GM21423 (cell line): ENCODE results near the gene GTPBP4.
"Not testable (repeated sequence)": the region's sequence is repeated elsewhere in the genome, so short reads cannot be mapped to it uniquely, and the experiment has no call there.

Experiments
- ATAC-seq: cut with Tn5 transposase; IDR thresholded peaks from one replicate; pipeline ENCODE4 v1.9.1; 2021; ENCODE audit warnings: mild to moderate bottlenecking, moderate library complexity; ENCODE audit not compliant: unreplicated experiment

GTPBP4 gene

GRCh38 chr10:1050554-1050953 lies 62.3 kb downstream of the GTPBP4 start:
- ATAC-seq, result no peak

GRCh38 chr10:1054684-1055083 lies 66.5 kb downstream of the GTPBP4 start:
- no peak for ATAC-seq

GRCh38 chr10:1056326-1057105 lies 68.3 kb downstream of the GTPBP4 start, which contains the start of gene WDR37:
Gene WDR37 (plus strand): TSS chr10:1056385. CDS start chr10:1072156, 15,771 bp downstream.
- peak; percentile 91 for ATAC-seq

GRCh38 chr10:1057106-1057657 lies 68.9 kb downstream of the GTPBP4 start:
- ATAC-seq, result peak; percentile 10

- ATAC-seq, result no peak
Observed at GRCh38 chr10:1058017-1058416, 69.8 kb downstream of the GTPBP4 start.

- ATAC-seq, result no peak
Observed at GRCh38 chr10:1059902-1060301, 71.7 kb downstream of the GTPBP4 start.

GRCh38 chr10:1061930-1062774 lies 73.9 kb downstream of the GTPBP4 start:
- no peak for ATAC-seq

GRCh38 chr10:1063232-1063865 lies 75.1 kb downstream of the GTPBP4 start:
- ATAC-seq, result no peak

- no peak for ATAC-seq
Observed at GRCh38 chr10:1064964-1065247, 76.7 kb downstream of the GTPBP4 start.

- not testable (repeated sequence) for ATAC-seq
Observed at GRCh38 chr10:1066734-1067133, 78.5 kb downstream of the GTPBP4 start.

- no peak for ATAC-seq
Observed at GRCh38 chr10:1068380-1069361, 80.4 kb downstream of the GTPBP4 start.
